GM23338 (cell line): ENCODE results near the gene FGA.

ENCODE experiments used
- CTCF ChIP-seq, 2 experiments: fragments of 200-600 bp in 1 of 2; sonication (generic) in 1 of 2; conservative IDR thresholded peaks; 2 replicates each; pipeline versions ENCODE4 v1.5.1 to v1.6.1; 2016 to 2017; ENCODE audit warnings: antibody characterized with exemption in 2 of 2, low read depth in 2 of 2, mild to moderate bottlenecking in 2 of 2, moderate library complexity in 1 of 2
- EZH2 ChIP-seq: fragments of 200-600 bp; sonication (generic); IDR thresholded peaks from one replicate; pipeline ENCODE4 v1.8.0; 2017; ENCODE audit warnings: antibody characterized with exemption, mild to moderate bottlenecking, low read depth; ENCODE audit not compliant: unreplicated experiment
- EZH2phosphoT487 ChIP-seq: fragments of 200-600 bp; sonication (generic); IDR thresholded peaks from one replicate; pipeline ENCODE4 v1.8.1; 2018; ENCODE audit warnings: antibody characterized with exemption; ENCODE audit not compliant: unreplicated experiment
- NANOG ChIP-seq: IDR thresholded peaks from 2 replicates; pipeline ENCODE4 v1.6.1; 2016; ENCODE audit warnings: antibody characterized with exemption, borderline replicate concordance
- POLR2AphosphoS5 ChIP-seq: IDR thresholded peaks from 2 replicates; pipeline ENCODE4 v1.6.1; 2016; ENCODE audit warnings: antibody characterized with exemption, low read depth
- REST ChIP-seq: IDR thresholded peaks from one replicate; pipeline ENCODE4 v1.6.1; 2018; ENCODE audit warnings: antibody characterized with exemption; ENCODE audit not compliant: unreplicated experiment
- ZNF114 ChIP-seq: fragments of 250-450 bp; sonication (Bioruptor Pico); IDR thresholded peaks from 2 replicates; pipeline ENCODE4 v1.5.0; 2020; ENCODE audit warnings: mild to moderate bottlenecking, moderate library complexity
- ZNF331 ChIP-seq: fragments of 250-450 bp; sonication (Bioruptor Pico); IDR thresholded peaks from 2 replicates; pipeline ENCODE4 v1.5.0; 2020; ENCODE audit warnings: low read depth, mild to moderate bottlenecking, moderate library complexity

- TF ChIP-seq CTCF (conservative IDR thresholded peaks at IDR 0.05; ENCODE audit: low read depth in 2 of 2) (no peak), POLR2AphosphoS5 (no peak), EZH2 (no peak), EZH2phosphoT487 (no peak), REST (no peak), ZNF331 (CRISPR knock-in tag) (no peak), NANOG (no peak), ZNF114 (CRISPR knock-in tag) (no peak)
Observed at GRCh38 chr4:154616731-154617130, 26.2 kb upstream of the FGA start.
